PFSK-1 (cell line): Measurements from ENCODE around the gene LINGO4.

Experiments used
- FOXP2 ChIP-seq: optimal IDR thresholded peaks from 2 replicates; pipeline ENCODE3; 2011; ENCODE audit warnings: borderline replicate concordance, control low read depth, inconsistent platforms; ENCODE audit not compliant: insufficient read depth; ENCODE audit errors: extremely low read length, extremely low read depth
- POLR2AphosphoS5 ChIP-seq: IDR thresholded peaks from 2 replicates; pipeline ENCODE4 v1.6.1; 2012; ENCODE audit warnings: low read depth, mild to moderate bottlenecking, control low read depth, low read length, moderate library complexity
- SIN3A ChIP-seq: IDR thresholded peaks from 2 replicates; pipeline ENCODE4 v1.6.1; 2012; ENCODE audit warnings: mild to moderate bottlenecking, low read length, moderate library complexity, borderline replicate concordance; ENCODE audit not compliant: insufficient read depth
- TAF1 ChIP-seq: IDR thresholded peaks from 2 replicates; pipeline ENCODE4 v1.6.1; 2012; ENCODE audit warnings: low read length, control low read depth, borderline replicate concordance; ENCODE audit not compliant: insufficient read depth
- TF ChIP-seq, protein P1 (sequence below), 2 experiments: IDR thresholded peaks; 2 replicates each; pipeline versions ENCODE4 v1.6.1 to v1.8.0; 2011 to 2012; ENCODE audit warnings: low read depth in 2 of 2, low read length in 2 of 2, control low read depth in 1 of 2, inconsistent platforms in 1 of 2, mild to moderate bottlenecking in 1 of 2, moderate library complexity in 1 of 2; ENCODE audit not compliant: insufficient read depth in 1 of 2

DNA sequence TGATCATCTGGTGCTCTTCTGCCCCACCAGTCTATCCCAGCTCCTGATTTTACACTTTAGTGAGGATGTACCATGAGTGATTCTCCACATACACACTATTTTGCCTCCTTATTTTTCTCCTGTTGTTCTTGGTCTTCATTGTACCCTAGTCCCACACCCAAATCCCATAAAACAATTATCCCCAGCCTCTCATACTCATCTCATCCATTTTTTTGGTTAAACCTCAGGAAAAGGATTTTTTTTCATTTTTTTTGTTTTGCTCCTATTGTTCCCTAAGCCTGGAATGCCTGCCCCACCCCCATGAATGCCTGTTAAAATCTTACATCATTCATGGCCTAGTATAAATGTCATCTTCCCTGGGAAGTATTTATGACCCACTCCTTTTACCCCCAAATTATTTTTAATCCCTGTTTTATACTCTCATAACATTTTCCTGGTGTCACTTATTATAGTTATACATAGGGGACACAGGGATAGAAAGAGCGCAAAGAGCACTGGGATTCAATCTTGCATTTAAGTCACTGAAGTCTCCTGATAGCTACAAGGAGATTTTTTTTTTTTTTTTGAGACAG is 4.9 kb upstream of the LINGO4 start:
- TF ChIP-seq, protein P1, sequence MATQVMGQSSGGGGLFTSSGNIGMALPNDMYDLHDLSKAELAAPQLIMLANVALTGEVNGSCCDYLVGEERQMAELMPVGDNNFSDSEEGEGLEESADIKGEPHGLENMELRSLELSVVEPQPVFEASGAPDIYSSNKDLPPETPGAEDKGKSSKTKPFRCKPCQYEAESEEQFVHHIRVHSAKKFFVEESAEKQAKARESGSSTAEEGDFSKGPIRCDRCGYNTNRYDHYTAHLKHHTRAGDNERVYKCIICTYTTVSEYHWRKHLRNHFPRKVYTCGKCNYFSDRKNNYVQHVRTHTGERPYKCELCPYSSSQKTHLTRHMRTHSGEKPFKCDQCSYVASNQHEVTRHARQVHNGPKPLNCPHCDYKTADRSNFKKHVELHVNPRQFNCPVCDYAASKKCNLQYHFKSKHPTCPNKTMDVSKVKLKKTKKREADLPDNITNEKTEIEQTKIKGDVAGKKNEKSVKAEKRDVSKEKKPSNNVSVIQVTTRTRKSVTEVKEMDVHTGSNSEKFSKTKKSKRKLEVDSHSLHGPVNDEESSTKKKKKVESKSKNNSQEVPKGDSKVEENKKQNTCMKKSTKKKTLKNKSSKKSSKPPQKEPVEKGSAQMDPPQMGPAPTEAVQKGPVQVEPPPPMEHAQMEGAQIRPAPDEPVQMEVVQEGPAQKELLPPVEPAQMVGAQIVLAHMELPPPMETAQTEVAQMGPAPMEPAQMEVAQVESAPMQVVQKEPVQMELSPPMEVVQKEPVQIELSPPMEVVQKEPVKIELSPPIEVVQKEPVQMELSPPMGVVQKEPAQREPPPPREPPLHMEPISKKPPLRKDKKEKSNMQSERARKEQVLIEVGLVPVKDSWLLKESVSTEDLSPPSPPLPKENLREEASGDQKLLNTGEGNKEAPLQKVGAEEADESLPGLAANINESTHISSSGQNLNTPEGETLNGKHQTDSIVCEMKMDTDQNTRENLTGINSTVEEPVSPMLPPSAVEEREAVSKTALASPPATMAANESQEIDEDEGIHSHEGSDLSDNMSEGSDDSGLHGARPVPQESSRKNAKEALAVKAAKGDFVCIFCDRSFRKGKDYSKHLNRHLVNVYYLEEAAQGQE (IDR thresholded peaks at IDR 0.05; ENCODE audit: insufficient read depth in 1 of 2, low read depth in 2 of 2, low read length in 2 of 2) = no peak
- TF ChIP-seq SIN3A (no peak), POLR2AphosphoS5 (no peak), TAF1 (no peak), FOXP2 (no peak)
